GM18858 (cell line): Measurements from ENCODE around the gene ITFG2.
"Not testable (repeated sequence)": the region's sequence is repeated elsewhere in the genome, so short reads cannot be mapped to it uniquely, and the experiment has no call there.

Experiments
- ATAC-seq: cut with Tn5 transposase; IDR thresholded peaks from one replicate; pipeline ENCODE4 v1.9.1; 2021; ENCODE audit not compliant: unreplicated experiment

The ITFG2 gene

GRCh38 chr12:2860170-2860569 is 47.7 kb downstream of the ITFG2 start:
- no peak for ATAC-seq

GRCh38 chr12:2862876-2863275 is 50.4 kb downstream of the ITFG2 start:
- no peak for ATAC-seq

- ATAC-seq, result not testable (repeated sequence)
Measured at GRCh38 chr12:2863402-2863801, 50.9 kb downstream of the ITFG2 start.

GRCh38 chr12:2864198-2864597 is 51.7 kb downstream of the ITFG2 start:
- ATAC-seq, result no peak

GRCh38 chr12:2868986-2869632 is 56.6 kb downstream of the ITFG2 start:
- ATAC-seq, result not testable (repeated sequence)
